GM18520 (cell line): ENCODE data around the gene LIPC.

Experiments used
- ATAC-seq: cut with Tn5 transposase; IDR thresholded peaks from one replicate; pipeline ENCODE4 v1.9.1; 2021; ENCODE audit not compliant: unreplicated experiment

The LIPC gene

DNA sequence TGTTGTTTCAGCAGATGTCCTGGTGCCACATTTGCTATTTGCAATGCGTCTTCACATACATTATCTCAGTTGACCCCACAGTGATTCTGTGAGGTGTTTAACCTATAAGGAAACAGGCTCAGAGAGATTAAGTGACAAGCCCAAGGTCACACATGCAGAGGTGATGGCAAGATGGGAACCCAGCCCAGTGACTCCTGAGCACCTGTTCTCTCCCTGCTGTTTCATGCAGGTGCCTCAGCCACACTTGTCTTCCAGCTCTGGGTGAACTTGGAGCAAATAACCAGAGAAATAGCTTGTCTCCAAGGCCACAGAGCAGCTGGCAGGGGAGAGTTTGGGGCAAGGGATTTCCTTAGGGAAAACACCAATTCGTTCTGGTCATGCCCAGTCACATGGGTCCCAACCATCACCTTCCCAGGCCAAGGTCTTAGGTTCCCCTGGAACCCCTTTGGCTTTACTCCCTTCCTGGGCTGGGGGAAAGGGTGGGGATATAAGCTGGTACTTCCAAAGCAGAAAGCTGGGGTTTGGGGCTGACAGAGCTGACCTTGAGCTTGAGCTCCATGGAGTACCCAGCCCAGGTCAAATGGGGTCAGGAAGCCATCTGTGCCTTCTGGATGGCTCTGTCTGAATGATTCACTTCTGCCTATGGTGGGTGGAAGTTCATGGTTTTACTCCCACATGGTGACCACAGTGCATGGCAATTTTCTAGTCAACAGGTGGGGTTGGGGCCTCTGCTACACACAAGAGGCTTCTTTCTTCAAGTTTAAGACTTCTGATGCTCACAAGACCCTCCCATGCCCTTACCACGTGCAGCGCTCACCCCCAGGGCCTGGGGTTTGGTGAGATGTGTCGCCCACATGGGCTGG, 22.4 kb downstream of the LIPC start:
- ATAC-seq, result peak; percentile 36

DNA sequence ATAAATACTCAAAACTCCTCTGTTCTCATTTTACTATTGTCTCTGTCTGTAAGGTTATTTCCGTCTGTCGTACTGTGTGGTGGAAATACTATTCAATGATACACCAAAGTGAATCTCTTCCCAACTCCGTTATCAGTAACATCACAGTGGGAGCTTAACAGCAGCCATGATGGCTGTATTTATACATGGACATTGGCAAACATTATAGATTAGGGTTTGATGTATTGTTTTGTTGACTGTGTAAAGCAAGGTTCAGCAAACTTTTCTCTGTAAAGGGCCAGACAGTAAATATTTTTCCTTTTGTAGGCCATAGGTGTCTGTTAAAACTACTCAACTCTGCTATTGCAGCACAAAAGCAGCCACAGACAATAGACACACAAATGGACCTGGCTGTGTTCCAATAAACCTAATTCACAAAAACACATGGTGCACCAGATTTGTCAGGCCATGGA, 23.2 kb downstream of the LIPC start:
- no peak for ATAC-seq

DNA sequence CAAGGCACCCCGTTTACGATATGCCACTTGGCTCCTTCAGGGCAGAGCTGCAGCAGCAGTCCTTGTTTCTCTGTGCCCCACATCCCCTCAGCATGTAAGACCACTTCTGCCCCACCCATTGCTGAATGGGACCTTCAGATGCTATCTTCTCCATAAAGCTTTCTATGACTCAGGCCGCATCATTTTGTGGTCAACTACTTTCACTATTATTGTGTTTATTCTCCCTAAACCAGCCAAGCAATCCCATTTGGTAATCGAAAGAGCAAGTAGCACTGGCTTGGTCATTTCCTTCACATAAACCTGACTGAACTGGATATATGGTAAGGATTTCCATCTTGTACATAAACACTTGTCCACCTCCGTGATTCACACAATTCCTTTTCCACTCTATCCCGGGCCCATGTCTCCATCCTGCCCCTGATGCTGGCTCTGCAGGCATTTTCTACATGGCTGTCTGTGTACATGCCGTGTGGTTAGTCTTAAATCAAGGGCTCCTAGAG, 25.7 kb downstream of the LIPC start:
- no peak for ATAC-seq

GRCh38 chr15:58458076-58458475, 26.3 kb downstream of the LIPC start:
- no peak for ATAC-seq

DNA sequence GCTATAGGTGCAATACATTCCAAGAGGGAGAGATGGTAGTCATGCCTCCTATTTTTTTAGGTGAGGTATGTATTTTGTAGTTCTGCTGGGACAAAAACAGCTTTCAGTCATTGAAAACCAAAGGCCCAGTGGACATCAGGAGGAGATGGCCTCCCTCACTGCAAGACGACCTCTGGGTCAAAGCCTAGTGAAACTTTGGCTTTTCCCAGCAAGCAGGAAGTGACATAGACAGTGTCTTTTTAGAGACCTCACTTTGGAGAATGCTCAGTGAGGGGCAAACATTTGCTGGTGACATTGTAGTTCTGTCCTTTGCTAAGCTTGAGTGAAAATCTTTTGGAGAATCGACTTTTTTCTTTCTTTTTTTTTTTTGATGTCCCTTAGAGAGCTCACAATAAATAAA, 27.3 kb downstream of the LIPC start:
- ATAC-seq, result no peak

- no peak for ATAC-seq
Measured at GRCh38 chr15:58459560-58459959, 27.8 kb downstream of the LIPC start.

DNA sequence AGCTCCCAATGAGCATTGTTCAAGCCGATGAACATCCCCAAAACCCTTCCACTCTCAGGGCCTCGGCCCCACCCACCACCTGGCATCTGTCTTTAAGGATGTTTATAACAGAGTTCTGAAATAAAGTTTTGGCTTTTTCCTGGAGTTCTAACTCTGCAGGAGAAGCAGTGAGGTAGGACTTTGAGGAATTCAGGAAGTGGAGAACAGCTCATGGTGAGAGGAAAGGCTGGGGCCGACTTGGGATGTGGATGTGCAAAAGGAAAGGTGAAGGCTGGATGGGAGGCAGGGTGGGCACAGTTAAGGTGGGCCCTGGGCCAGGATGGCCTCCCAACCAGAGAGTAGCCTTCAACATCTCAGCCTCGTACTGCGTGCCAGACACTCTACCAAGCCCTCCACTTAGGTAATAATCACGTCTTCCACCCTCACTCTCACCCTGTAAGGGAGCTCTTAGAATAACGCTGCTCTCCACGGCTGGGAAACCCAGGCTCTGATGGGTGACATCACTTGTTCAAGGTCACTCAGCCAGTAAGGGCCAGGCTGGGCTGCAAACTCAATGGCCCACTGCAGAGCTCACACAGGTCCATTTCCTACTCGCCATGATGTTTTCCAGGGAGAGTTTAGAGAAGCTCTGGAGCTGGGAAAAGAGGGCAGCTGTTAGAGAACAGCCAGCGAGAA, 28.5 kb downstream of the LIPC start:
- ATAC-seq, result no peak

DNA sequence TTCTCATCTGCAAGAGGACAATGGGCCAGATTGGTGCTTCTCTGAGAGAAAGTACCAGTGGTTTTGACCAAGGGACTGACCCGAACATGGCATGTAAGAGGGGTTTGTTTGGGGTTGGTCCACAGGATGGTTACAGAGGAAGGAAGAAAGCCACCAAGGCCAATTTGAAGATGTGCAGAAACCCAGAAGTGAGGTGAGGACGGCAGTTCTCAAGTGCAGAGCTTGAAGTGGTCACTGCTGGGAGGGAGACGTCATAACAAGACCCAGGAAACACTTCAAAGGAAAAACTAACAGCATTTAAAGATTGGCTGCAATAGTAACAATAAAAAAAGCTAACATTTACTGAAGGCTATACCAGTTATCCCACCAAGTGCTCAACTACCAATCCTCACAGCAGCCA, 29.1 kb downstream of the LIPC start:
- no peak for ATAC-seq

DNA sequence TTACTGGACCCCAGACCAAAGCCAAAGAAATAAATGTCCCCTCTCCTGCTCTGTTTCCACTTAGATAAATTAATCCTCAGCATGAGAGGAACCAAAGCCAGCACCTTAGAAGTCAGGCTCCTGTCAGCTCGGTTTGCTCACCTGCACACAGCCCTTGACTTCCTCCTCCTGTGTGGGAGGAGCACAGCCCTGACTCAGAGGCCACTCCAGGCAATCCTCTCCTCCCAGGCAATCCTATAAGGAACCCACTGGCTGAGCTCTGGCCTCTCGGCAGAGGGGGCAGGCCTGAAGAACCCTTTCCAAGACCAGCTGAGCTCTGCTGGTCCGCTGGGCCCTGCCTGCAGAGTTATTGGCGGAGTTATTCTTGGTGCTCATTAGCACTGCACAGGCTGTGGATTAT, 30.8 kb downstream of the LIPC start:
- no peak for ATAC-seq

DNA sequence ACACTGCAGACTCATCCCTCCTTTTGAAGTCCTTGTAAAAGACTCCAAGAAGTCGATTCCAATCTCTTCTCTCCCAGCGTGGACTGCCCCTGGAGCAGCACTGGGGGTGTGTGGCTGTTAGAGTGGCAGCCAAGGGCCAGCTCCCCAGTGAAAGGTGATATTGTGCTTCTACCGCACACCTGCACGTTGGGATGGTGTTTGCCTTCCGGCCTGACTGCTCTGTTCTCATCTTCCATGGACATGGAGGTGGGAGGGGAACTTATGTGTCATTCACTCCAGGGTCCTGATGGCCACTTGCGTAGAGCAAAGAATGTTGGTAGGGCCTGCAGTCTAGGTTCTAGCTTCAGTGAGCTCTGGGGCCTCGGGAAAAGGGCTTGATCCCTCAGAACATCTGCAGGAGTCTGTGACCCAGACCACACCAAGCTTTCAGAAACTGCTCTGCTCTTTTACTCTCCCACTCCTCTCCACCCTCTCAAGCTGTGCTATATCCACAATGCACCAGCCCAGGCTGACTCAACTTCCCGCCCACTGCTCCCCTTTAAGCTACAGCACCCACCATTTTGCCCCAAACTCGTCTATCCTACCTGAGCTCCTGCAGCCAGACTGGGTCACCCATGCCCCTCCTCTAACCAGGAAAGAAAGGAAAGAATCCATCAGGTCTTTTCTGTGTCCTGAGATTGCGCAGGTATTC, 31.3 kb downstream of the LIPC start:
- ATAC-seq, result no peak

GRCh38 chr15:58463815-58464650, 32.2 kb downstream of the LIPC start:
- no peak for ATAC-seq

- ATAC-seq, result no peak
Measured at GRCh38 chr15:58465070-58465469, 33.3 kb downstream of the LIPC start.

- no peak for ATAC-seq
Measured at GRCh38 chr15:58465866-58466517, 34.2 kb downstream of the LIPC start.

GRCh38 chr15:58466566-58466965, 34.8 kb downstream of the LIPC start:
- no peak for ATAC-seq

DNA sequence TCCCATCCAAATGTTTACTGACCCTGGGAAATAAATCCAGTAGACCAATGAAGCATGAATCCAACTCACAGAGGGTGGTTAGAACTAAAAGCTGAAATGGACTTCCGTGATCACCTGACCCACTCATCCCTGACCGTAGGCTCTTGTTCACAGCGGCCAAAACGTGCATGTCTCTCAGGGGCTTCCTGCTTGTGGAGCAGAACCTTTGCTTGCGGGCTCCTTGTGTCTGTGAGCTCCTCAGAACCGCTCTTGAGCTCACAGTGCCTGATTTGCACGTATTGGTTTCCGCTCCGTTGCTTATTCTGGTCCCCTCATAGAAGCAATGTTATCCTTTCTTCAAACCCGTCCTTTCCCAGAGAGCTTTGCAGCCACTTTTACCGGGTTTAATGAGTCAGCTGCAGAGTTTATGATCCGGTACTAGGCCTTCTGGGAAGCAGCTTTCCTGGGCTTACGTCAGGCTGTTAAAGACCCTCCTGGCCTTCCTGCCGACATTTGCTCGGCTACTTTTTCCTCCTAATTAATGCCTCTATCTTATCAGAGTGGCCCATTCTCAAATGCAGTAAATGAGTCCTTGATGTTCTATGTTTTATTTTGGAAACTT, 35.4 kb downstream of the LIPC start:
- no peak for ATAC-seq

GRCh38 chr15:58467722-58468423, 36.1 kb downstream of the LIPC start:
- ATAC-seq, result no peak

- no peak for ATAC-seq
Measured at GRCh38 chr15:58469432-58470353, 37.9 kb downstream of the LIPC start.

GRCh38 chr15:58471348-58471747, 39.6 kb downstream of the LIPC start:
- no peak for ATAC-seq
